Thymus (tissue), 11 donors: ENCODE results near the gene HSF5. TPM values are rescaled to one million over a fixed set of nuclear protein-coding genes. Genes with fewer than 3 reads are reported as not detected.

Experiments
- DNase-seq, 9 donors: peaks; one replicate each; pipeline ENCODE4 v3.0.0-alpha.2; 2013; ENCODE audit warnings: low spot score in 9 of 9, low read depth in 6 of 9, missing footprints in 1 of 9
- H3K27ac ChIP-seq, 2 donors: one replicate each; pipeline ENCODE4 v1.5.1; 2013; ENCODE audit warnings: control low read depth in 1 of 2, low read depth in 1 of 2, low read length in 1 of 2, mild to moderate bottlenecking in 1 of 2, moderate library complexity in 1 of 2
- H3K27me3 ChIP-seq, 2 donors: one replicate each; pipeline ENCODE4 v1.5.1; 2013; ENCODE audit warnings: low read length in 1 of 2; ENCODE audit not compliant: control insufficient read depth in 2 of 2, insufficient read depth in 1 of 2
- H3K36me3 ChIP-seq, 2 donors: one replicate each; pipeline ENCODE4 v1.5.1; 2013; ENCODE audit warnings: low read length in 1 of 2, mild to moderate bottlenecking in 1 of 2, moderate library complexity in 1 of 2; ENCODE audit not compliant: control insufficient read depth in 2 of 2, insufficient read depth in 2 of 2
- H3K4me1 ChIP-seq, 2 donors: one replicate each; pipeline ENCODE4 v1.5.1; 2013; ENCODE audit warnings: low read length in 2 of 2; ENCODE audit not compliant: control insufficient read depth in 2 of 2, insufficient read depth in 2 of 2
- H3K4me3 ChIP-seq, 2 donors: one replicate each; pipeline ENCODE4 v1.5.1; 2013; ENCODE audit warnings: low read length in 2 of 2, control low read depth in 1 of 2, mild to moderate bottlenecking in 1 of 2
- H3K9me3 ChIP-seq, 2 donors: one replicate each; pipeline ENCODE4 v1.5.1; 2013; ENCODE audit warnings: low read length in 1 of 2, mild to moderate bottlenecking in 1 of 2; ENCODE audit not compliant: control insufficient read depth in 2 of 2, insufficient read depth in 1 of 2
- WGBS: extraction: QIAGEN DNeasy Blood & Tissue Kit; methylation state at CpG from one replicate; pipeline ENCODE4 v1.1.7; 2013; 5-methylcytosine and 5-hydroxymethylcytosine counted together
- polyA plus RNA-seq: library from polyadenylated mRNA; stranded (reverse); fragments of 200-250 nt; gene quantifications from one replicate; pipeline ENCODE4 v1.2.3, GENCODE V29; 2013
- total RNA-seq: library from RNA; stranded (reverse); fragments of 120-200 nt; gene quantifications from one replicate; pipeline ENCODE4 v1.2.4, GENCODE V29; 2013
- donor health status: healthy.

Gene HSF5
- total and polyA plus RNA-seq, 2 donors = 0.90 to 0.91 TPM

DNA sequence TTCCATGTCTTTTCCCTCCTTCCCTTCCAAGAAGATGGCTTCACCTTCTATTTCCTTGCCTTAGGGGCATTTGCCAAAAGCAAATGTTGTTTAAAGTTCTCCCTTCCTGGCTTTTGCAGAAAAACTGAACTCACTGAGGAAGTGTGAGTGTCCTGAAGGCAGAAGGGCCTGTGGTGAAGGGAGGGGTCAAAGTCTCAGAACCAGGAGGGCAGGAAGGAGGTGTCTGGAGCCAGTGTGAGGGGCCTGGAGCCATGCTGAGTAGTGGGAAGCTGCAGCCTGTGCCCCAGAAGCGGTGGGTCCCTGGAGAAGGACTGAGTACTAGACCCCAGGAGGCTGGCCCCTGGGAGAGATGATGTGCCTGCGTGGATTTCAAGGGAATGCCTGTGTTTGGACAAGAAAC lies 112.4 kb downstream of the HSF5 start:
- 96% methylated on average over 2 of the region's 2 CpGs for WGBS
- Histone ChIP-seq H3K4me1 (peaks cover 23 to 39% of the 10 kb centered on the region in 2 donors), H3K4me3 (no peak overlapping the region), H3K27ac (no peak overlapping the region), H3K9me3 (no peaks in the 10 kb centered on the region), H3K36me3 (no peaks in the 10 kb centered on the region), H3K27me3 (no peaks in the 10 kb centered on the region)
- DNase-seq = no peak

DNA sequence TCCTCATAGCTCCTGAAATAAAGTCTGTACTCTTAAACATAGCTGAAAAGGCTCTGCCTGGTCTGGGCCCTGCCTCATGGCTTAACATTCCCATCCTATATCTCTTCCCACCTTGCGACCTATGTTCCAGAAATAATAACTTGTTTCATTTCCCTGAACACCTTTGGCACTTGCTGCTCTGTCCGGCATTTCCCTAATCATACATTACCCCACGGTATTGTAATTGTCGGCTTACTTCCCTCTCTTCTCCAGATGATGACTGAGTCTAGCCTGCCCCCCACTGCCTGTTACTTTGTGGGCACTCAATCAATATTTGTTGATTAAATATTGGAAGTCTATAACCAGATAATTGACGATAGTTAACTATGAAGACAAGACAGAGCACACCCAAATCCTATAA lies 113.0 kb downstream of the HSF5 start:
- Histone ChIP-seq H3K27ac (no peak overlapping the region), H3K4me3 (no peak overlapping the region), H3K27me3 (no peaks in the 10 kb centered on the region), H3K9me3 (no peaks in the 10 kb centered on the region), H3K36me3 (peaks cover 0 to 3% of the 10 kb centered on the region in 2 donors), H3K4me1 (peaks cover 18 to 34% of the 10 kb centered on the region in 2 donors)
- WGBS = 89% methylated on average over 5 of the region's 5 CpGs
- no peak for DNase-seq

GRCh38 chr17:58373923-58374322 lies 114.3 kb downstream of the HSF5 start:
- H3K4me1 ChIP-seq = peaks cover 6 to 27% of the 10 kb centered on the region in 2 donors
- WGBS = 100% methylated on average over 1 of the region's 1 CpG
- DNase-seq = no peak

DNA sequence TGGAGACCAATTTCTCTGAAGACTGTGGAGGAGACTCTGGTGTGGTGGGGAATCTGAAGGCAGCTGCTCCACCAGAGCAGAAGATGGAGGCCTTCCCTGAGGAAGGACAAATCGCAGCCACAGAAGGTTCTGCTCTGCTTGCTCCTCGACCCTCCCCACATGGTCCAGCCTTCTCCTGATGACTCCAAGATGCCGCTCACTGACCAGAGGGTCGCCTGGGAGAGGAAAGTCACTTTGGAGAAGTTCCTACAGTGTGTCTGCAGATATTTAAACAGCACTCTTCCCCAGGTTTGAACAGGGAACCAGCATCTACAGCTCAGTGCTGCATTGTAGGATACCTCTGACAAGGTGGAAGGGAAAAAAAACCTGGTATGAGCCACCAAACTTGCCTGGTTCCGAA lies 115.2 kb downstream of the HSF5 start:
- no peak overlapping the region for H3K27ac ChIP-seq
- no peaks in the 10 kb centered on the region for H3K27me3 ChIP-seq
- no peaks in the 10 kb centered on the region for H3K9me3 ChIP-seq
- DNase-seq = no peak
- peaks cover 0 to 4% of the 10 kb centered on the region in 2 donors for H3K36me3 ChIP-seq
- no peak overlapping the region for H3K4me3 ChIP-seq
- H3K4me1 ChIP-seq = peaks cover 0 to 22% of the 10 kb centered on the region in 2 donors
- WGBS = 97% methylated on average over 5 of the region's 5 CpGs

More at GRCh38 chr17:58373923-58374322, 114.3 kb downstream of the HSF5 start:
- Histone ChIP-seq H3K36me3 (peaks cover 0 to 4% of the 10 kb centered on the region in 2 donors), H3K4me3 (no peak overlapping the region), H3K27me3 (no peaks in the 10 kb centered on the region), H3K27ac (no peak overlapping the region), H3K9me3 (no peaks in the 10 kb centered on the region)

- Histone ChIP-seq H3K27ac (no peak overlapping the region), H3K4me3 (no peak overlapping the region), H3K27me3 (no peaks in the 10 kb centered on the region), H3K9me3 (no peaks in the 10 kb centered on the region), H3K4me1 (peaks cover 1 to 19% of the 10 kb centered on the region in 2 donors), H3K36me3 (peaks cover 0 to 4% of the 10 kb centered on the region in 2 donors)
- DNase-seq = no peak
- 93% methylated on average over 6 of the region's 6 CpGs for WGBS
Measured at GRCh38 chr17:58371300-58371950, 116.8 kb downstream of the HSF5 start.

- Histone ChIP-seq H3K9me3 (no peaks in the 10 kb centered on the region), H3K36me3 (peaks cover 0 to 4% of the 10 kb centered on the region in 2 donors), H3K4me1 (peaks cover 8 to 23% of the 10 kb centered on the region in 2 donors), H3K27me3 (no peaks in the 10 kb centered on the region), H3K4me3 (no peak overlapping the region), H3K27ac (no peak overlapping the region)
- no peak for DNase-seq
- 91% methylated on average over 9 of the region's 9 CpGs for WGBS
Measured at GRCh38 chr17:58370716-58371115, 117.5 kb downstream of the HSF5 start.

- Histone ChIP-seq H3K27me3 (no peaks in the 10 kb centered on the region), H3K36me3 (peaks cover 0 to 4% of the 10 kb centered on the region in 2 donors), H3K27ac (no peak overlapping the region), H3K9me3 (no peaks in the 10 kb centered on the region), H3K4me1 (peaks cover 11 to 27% of the 10 kb centered on the region in 2 donors), H3K4me3 (no peak overlapping the region)
- 97% methylated on average over 5 of the region's 5 CpGs for WGBS
- DNase-seq = no peak
Measured at GRCh38 chr17:58370309-58370708, 117.9 kb downstream of the HSF5 start.

Other genes starting within 250 kb of the HSF5 start
- gene LPO, start 249.8 kb downstream of the HSF5 start, total RNA-seq = 0.09 TPM
- 0.23 TPM for gene LPO, start 249.8 kb downstream of the HSF5 start, polyA plus RNA-seq
- 27.3 TPM for gene MPO, start 207.5 kb downstream of the HSF5 start, total RNA-seq
- gene MPO, start 207.5 kb downstream of the HSF5 start, polyA plus RNA-seq = 5.6 TPM
- 12.1 TPM for gene TSPOAP1, start 159.6 kb downstream of the HSF5 start, total RNA-seq
- gene TSPOAP1, start 159.6 kb downstream of the HSF5 start, polyA plus RNA-seq = 45.2 TPM
- 119 TPM for gene SUPT4H1, start 136.2 kb downstream of the HSF5 start, total RNA-seq
- 103 TPM for gene SUPT4H1, start 136.2 kb downstream of the HSF5 start, polyA plus RNA-seq
- 3.4 TPM for gene RNF43, start 70.9 kb downstream of the HSF5 start, total RNA-seq
- 2.2 TPM for gene RNF43, start 70.9 kb downstream of the HSF5 start, polyA plus RNA-seq
- 28.0 TPM for gene MTMR4, start 26.2 kb upstream of the HSF5 start, total RNA-seq
- gene MTMR4, start 26.2 kb upstream of the HSF5 start, polyA plus RNA-seq = 17.0 TPM
- gene TEX14, start 203.6 kb upstream of the HSF5 start, total RNA-seq = 0.33 TPM
- 0.46 TPM for gene TEX14, start 203.6 kb upstream of the HSF5 start, polyA plus RNA-seq
- gene RAD51C, start 204.2 kb upstream of the HSF5 start, total RNA-seq = 48.1 TPM
- gene RAD51C, start 204.2 kb upstream of the HSF5 start, polyA plus RNA-seq = 31.1 TPM